Fibroblast of skin of left biceps (primary cell): ENCODE data around the gene HSD17B3.
"Not testable (repeated sequence)": the region's sequence is repeated elsewhere in the genome, so short reads cannot be mapped to it uniquely, and the experiment has no call there.

ENCODE experiments used
- DNase-seq, 2 experiments: peaks; one replicate each; pipeline ENCODE4 v3.0.0-alpha.2; 2013; ENCODE audit warnings: low read depth in 2 of 2

HSD17B3 gene

DNA sequence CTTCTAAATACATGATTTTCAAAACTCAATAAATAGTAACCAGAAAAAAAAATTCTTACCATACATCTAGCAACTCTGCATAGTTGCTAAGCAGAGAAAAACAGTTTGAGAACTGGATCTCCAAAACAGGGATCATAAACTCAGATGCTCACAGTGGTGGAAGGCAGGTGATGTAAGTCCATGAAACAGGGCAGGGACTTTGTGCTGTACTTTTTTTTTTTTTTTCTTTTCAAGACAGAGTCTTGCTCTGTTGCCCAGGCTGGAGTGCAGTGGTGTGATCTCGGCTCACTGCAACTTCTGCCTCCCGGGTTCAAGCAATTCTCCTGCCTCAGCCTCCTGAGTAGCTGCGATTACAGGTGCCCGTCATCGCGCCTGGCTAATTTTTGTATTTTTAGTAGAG, 5.0 kb upstream of the HSD17B3 start:
- DNase-seq, result not testable (repeated sequence)

DNA sequence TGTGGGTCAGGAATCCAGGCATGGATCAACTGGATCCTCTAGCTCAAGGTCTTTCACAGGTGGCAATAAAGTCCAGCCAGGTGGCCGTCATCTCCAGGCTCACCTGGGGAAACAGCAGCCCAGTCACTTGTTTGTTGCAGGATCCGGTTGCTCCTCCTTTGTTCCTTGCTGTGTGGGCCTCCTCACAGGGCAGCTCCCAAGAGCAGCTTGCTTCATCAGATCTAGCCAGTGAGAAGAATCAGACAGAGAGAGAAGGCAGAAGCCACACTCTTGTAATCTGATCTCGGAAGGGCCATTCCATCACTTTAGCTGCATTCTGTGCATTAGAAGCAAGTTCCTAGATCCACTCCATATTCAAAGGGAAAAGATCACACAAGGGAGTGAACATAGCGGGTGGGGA, 3.2 kb upstream of the HSD17B3 start:
- DNase-seq, result no peak

DNA sequence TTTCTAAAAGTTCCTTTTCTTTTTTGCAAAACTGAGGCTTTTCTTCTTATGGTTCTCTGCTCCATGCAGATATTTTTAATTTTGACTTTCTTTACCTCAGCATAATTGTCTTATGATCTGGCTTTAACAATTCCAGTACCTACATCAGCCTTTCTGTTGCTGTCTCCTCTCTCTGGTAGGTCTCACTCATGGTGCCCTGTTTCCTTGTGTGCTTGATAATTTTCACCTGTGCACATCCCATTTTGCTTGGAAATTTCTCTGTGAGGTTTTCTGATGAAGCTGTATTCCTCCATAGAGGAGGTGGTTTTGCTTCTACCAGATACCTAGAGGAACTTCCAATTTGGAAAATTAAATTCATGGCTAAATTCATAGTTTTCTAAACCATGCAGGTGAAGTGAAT, 2.3 kb upstream of the HSD17B3 start:
- no peak for DNase-seq

DNA sequence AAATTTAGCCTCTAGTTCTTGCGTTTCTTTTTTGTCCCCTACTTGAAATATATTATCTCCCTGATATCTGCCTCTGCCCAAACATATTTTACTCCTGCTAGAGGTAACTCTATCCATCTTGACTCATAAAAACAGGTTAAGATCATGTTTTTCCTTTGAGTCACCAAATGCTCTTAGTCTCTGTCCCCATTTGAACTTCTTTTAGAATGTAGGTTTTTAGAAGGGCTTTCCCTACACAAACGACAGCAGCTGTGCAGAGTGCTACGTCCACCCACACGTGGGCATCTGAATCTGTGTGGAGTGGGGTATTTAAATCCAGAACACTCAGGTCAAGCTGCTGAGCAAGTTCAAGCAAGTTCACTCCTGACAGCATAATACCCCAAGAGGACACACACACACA, 2.2 kb downstream of the HSD17B3 start:
- peak in 1 of 2 experiments; percentile 6 for DNase-seq

DNA sequence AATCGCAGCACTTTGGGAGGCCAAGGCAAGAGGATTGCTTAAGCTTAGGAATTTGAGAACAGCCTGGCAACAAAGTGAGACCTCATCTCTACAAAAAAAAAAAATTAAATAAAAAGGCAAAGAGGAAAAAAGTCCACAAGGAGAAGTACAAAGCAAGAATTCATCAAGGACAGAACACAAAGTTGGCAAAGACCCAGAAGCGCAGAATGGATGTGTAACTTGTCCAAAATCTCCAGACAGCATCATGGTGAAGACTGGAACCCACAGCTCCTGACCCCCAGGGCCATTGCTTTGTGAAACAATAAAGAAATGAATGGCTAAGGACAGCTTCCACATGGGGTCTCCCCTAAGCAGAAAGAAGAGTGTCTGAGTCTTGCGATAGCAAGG, 7.8 kb downstream of the HSD17B3 start:
- DNase-seq, result no peak

DNA sequence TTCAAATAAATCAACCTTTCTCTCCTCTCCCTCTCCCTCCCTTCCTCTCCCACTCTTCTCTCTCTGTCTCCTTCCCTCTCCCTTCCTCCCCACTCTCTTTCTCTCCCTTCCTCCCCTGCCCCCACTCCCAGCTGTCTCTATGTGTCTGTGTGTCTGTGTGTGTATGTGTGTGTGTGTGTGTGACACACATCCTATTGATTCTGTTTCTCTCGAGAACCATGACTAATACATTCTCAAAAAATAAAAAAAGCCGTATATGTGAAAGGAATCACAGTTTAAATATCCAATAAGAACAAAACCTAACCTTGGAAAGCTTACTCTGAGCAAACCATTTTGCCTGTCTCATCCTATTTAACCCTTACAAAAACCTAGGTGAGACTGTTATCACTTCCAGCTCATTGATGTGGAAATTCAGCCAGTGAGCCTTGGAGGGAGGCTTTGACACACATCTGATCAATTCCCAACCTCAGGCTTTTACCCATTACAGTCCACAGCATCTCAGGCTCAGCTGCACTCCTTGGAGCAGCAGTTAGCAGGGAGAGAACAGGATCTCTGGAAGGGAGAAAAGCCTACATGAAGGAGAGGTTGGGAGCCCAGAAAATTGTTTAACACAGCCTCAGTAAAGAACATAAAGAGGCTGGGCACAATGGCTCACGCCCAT, 8.3 kb downstream of the HSD17B3 start:
- DNase-seq, result peak; percentile 12 to 20

DNA sequence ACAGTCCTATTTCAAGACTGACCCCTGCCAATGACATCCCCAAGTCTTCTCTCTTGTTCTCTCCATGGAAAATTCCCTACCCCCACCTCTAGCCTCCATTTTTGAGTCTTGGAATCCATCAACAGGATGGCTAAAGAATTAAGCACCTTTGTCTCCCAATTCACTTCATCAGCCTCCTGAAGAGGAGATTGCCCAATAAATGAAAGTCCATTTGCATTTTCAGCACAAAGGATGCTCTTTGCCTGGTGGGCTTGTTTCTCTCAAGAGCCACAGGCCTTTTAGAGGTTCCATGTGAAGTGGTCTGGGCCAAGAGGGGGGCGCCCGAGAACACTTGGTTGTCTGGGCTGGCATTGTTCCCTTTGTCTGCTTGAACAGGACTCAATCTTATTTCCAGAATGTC, 12.6 kb downstream of the HSD17B3 start:
- DNase-seq, result no peak

DNA sequence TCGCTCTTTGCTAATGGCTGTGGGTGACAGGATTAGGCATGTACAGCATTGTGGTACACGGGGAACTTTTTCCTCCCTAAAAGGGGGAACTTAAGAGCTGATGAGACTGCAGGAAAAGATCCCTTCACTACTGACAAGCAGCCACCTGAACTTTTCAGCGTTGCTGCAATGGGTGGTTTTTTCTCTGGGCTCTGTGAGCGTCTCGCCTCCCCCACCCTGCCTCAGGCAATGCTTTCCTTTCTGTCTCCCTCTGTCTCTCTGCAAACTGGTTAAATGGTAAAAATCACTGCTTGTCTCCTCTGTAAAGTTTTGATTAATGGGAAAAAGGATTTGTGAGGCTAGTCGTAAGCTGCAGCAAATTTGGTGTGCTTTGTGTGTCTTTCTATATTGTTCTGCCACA, 20.3 kb downstream of the HSD17B3 start:
- DNase-seq, result no peak

DNA sequence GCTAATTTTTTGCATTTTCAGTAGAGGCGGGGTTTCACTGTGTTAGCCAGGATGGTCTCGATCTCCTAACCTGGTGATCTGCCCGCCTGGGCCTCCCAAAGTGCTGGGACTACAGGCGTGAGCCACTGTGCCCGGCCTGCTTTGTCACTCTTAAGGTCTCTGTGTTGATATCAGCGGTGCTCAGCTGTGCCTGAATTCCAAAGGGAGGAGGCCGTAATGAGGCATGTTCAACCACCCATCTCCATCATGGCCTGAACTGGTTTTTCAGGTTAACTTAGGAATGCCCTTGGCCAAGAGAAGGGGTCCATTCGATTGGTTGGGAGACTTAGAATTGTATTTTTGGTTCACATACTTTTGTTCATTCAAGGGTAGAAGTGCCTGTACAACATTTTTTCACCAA, 22.0 kb downstream of the HSD17B3 start:
- no peak for DNase-seq

DNA sequence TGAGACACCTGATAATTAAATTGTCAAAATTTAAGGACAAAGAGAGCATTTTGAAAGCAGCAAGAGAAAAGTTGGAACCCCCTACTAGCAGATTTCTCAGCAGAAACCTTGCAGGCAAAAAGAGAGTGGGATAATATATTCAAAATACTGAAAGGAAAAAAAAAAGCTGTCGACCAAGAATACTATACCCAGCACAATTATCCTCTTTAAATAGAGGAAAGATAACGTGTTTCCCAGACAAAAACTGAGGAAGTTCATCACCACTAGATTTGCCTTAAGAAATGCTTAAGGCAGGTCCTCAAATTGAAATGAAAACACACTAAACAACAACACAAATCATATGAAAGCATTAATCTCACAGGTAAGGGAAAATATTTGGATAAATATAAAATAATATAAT, 27.0 kb downstream of the HSD17B3 start:
- no peak for DNase-seq

DNA sequence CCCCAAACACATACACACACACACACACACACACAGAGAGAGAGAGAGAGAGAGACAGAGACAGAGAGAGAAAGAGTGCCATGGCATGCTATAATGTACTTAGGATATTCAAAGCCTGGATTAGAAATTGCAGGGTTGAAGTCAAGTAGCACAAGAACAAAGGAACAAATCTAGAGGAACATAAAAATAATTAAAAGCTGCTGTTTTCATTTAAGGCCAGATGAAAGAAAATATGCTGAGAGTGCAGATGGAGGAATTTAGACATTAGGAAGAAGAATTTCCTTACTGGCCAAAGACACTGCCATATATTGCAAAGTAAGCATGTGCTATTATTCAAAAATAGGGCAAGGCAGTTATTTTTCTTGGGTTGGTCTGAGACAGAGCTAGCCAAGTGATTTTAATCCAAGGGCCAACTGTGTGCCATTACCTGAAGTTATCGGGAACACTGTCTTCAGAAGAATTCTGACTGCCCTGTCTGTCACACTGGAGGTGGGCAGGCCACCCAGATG, 31.7 kb downstream of the HSD17B3 start:
- DNase-seq, result no peak

DNA sequence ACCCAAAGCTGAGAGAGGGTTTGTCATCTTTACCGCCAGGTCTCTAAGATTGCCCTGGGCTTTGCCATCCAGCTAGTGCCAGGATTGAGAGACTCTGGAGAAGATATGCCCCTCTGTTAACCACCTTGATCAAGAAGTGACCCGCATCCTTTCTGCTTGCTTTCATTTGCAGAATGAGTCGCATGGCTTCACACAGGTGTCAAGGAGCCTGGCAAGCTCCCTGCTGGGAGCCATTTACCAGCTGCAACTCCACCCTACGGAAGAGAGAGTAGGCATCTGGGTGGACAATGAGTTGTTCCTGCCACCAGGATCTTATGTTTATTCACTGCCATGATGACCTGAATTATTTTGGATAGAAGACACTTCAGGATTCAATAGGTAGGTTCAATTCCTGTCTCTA, 43.0 kb downstream of the HSD17B3 start:
- DNase-seq, result no peak

DNA sequence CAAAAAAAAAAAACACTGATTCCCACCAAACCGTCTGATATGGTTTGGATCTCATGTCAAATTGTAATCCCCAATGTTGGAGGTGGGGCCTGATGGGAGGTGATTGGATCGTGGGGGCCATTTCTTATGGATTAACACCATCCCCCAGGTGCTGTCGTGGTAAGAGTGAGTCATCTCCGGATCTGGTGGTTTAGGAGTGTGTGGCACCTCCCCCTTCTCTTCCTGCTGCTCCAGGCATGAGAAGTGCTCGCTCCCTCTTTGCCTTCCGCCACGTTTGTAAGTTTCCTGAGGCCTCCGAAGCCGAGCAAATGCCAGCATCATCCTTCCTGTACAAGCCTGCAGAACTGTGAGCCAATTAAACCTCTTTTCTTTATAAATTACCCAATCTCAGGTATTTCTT, 45.2 kb downstream of the HSD17B3 start:
- no peak for DNase-seq

DNA sequence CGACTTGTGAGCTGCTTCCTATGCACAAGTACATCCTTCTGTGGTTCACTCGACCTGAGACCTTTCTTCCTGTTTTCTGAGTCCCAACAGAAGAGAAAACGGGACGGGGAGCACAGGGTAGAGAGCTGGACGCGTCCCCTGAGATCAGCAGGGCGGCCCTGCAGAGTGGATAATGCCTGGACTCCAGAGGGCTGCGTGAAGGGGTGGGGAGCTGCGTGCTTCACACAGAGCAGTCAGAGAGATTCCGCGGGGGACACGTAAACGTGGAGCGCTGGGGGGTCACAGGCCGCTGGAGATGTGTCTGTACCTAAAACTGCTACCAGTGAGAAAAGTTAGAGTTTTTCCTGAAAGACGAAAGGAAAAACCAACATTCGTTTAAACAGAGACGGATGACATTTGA, 46.3 kb downstream of the HSD17B3 start:
- no peak for DNase-seq

DNA sequence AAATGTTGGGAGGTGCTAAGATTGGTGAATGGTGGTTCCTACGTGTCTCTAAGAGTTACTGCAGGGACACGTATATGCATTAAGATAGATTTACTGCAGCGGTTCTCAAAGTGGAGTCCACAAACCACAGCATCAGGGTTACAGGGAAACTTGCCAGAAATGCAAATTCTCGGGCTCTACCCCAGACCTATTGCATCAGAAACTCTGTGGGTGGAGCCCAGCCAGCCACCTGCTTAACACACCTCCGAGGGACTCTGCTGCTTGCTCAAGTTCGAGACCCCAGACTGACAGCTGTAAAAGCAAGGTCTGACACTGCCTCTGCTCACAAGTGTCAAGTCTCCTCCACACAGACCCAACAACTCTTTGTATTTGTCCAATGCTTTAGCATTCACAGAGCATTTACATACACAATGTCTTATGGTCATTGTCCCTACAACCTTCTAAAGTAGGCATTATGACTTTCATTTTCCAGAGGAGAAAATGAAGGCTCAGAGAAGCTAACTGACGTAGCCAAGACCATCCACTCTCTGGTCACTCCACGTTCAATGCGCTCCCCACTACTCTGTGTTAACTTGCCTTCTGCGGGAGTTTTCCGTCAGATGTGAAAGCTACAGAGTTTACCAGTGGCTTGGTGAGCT, 48.8 kb downstream of the HSD17B3 start:
- no peak for DNase-seq

DNA sequence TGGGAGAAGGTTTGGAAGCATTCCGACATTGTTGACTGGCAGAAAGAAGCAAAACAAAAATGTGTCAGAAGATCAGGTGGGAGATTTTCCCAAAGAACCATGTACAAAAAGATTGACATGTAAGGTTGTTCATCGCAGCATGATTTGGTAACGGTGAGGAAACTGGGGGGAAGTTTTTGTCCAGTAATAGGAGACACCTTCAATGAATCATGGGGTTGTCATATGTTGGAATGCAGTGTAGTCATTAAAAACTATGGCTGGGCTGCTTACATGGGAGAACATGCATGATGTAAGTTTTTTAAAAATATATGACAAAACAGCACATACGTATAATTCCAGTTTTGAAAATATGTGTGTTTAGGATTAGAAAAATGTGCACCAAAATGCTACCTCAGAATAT, 50.5 kb downstream of the HSD17B3 start:
- no peak for DNase-seq

DNA sequence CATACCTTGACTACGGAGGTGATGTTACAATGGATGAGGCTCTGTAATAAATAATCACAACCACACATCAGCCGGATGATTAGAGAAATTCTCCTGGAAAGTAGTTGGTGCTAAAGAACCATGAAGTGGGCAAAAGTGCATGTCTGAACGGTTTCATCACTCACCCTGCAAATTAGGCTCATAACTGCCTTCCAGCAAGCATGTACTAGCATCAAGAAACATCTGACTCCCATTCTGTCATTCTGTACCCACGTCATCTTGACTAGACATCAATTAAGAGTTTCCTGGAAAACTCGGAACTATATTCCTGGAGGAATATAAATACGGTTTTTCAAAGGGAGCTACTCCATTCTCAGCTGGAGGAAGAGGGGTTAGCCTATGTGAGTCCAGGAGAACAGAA, 52.2 kb downstream of the HSD17B3 start:
- DNase-seq, result no peak

DNA sequence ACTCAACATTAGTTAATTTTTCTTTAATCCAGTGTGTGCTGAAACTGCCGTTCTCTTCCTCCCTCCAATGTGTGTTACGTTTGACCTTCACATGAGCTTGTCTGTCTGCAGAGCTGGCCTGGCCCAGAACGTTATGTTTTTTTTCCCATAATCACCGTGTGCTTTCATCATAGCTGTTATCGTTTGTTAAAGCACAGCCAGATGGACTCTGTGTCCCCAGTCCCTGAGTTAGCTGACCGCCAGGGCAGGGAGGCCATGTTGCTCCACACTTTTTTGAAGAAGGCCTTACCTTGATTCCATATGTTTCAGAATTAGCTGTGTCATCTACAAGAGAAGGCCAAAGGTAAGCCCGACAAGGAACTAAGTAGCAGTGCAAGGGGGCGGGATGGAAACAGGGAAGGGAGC, 55.7 kb downstream of the HSD17B3 start:
- no peak for DNase-seq

DNA sequence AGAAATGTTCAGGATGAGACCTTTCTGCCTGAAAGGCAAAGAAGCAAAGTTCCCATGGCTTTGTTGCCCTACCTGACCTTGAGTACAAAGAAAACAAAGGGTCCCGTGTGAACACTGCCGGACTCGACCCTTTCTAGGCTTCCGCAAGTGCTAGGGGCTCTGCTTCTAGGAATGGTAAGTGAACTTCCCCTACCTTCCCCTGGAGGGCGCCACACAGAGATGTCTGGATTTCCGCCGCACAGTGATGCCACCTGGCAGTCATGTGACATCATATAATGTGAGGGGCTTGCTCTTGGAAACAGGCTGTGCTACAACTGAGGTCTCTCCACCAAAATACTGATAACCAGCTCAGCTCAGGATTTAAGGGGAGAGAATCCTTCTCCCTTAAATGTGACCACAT, 56.6 kb downstream of the HSD17B3 start:
- no peak for DNase-seq

DNA sequence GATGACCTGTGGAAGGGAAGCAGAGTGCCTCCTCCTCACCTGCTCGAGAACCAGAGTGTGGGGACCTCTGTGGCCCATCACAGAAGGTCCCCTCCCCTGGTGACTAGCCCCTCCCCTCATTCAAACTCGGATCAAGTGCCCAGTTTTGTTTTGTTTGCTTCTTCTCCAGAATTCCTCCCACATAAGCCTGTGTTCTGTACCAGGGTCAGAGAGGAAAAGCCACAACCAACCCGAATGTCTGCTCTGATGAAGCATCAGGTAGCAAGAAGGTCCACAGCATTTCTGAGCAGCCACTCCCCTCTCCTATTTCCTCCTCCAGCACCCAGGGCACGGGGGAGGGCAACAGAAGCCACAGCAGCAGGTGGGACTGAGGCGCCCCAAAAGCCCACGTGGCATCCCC, 58.2 kb downstream of the HSD17B3 start:
- DNase-seq, result no peak

DNA sequence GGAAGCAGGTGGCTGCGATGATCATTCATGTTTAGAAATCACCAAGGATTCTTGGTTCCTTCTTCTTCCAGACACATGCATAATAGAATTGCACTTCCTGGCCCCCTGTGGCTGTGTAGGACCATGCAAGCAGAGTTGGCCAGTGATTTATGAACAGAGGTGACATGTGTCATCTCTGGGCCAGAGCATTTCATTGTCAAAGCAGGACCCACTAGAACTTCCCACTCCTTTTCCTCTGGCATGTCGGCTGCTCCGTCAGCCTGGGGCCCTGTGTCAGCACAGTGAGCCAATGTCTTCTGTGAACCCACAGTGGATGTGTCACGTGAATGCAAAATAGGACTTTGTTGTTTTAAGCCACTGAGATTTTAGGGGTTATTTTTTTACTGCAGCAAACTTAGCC, 59.2 kb downstream of the HSD17B3 start:
- no peak for DNase-seq

DNA sequence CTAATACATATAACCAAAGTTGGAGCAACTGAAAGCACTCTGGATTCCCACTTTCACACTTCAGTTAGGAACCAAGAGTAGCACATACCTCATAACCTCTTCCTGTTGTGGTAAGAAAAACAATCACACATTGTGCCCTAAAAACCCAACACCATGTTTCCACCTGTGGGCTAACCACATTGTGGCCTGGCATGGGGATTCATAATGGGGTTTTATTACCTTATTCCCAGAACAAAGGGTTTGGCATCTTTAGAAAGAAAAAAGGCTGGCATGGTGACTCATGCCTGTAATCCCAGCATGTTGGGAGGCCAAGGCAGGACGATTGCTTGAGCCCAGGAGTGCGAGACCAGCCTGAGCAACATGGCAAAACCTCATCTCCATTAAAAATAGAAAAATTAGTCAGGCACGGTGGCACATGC, 60.6 kb downstream of the HSD17B3 start:
- no peak for DNase-seq

DNA sequence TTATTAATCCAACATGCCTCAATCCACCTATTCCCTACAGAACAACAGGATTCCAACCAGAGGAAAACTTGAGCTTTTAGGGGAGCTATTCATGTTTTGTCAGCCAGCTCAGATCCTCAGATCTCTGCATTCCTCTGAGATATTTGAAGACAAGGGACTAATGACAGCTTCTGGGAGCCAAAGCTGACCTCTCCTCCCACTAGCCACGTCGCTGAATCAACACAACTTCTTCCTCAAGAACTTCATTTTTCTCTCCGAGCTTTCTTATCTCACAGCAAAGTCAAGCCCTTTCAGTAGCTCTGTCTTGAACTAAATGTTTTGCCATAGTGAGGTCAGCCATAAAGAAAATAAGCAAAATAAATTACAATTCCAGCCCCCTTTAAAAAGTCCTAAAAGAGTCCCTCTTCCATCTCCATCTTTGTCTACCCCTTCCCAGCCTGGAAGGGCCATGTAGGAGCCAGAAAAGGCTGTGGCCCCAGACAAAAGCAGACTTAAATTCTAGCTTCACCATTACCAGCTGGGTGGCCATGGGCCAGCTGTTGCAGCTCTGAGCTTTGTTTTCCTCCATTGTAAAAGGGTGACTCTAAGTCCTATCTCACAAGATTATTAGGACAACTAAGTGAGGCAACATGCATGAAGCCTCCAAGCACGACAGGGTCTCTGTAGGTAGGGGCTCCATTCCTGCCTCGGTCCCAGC, 65.0 kb downstream of the HSD17B3 start:
- no peak for DNase-seq
